Fibroblast of lung (primary cell): ENCODE measurements around the gene TMEM59.

ENCODE experiments used
- EZH2 ChIP-seq: IDR thresholded peaks from 2 replicates; pipeline ENCODE4 v1.5.1; 2012; ENCODE audit warnings: low read length, control low read depth, mild to moderate bottlenecking; ENCODE audit errors: missing control alignments
- TF ChIP-seq, protein P1 (sequence below), 2 donors: IDR thresholded peaks in 1 of 2; conservative IDR thresholded peaks in 1 of 2; 1 replicate in 1 of 2; 2 replicates in 1 of 2; pipeline ENCODE4 v1.5.1; 2011 to 2012; ENCODE audit warnings: low read length in 2 of 2, control low read depth in 1 of 2, inconsistent platforms in 1 of 2, low read depth in 1 of 2, mild to moderate bottlenecking in 1 of 2

DNA sequence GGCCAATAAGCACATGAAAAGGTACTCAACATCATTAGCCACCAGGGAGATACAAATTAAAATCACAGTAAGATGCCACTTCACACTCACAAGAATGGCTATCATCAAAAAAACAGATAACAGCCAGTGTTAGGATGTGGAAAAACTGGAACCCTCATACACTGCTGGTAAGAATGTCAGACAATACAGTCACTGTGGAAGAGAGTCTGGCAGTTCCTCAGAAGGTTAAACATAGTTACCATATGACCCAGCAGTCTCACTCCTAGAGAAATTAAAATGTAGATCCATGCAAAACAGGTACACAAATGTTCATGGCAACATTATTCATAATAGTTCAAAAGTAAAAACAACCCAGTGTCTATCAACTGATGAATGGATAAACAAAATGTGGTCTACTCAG, 68.3 kb downstream of the TMEM59 start:
- TF ChIP-seq, protein P1, sequence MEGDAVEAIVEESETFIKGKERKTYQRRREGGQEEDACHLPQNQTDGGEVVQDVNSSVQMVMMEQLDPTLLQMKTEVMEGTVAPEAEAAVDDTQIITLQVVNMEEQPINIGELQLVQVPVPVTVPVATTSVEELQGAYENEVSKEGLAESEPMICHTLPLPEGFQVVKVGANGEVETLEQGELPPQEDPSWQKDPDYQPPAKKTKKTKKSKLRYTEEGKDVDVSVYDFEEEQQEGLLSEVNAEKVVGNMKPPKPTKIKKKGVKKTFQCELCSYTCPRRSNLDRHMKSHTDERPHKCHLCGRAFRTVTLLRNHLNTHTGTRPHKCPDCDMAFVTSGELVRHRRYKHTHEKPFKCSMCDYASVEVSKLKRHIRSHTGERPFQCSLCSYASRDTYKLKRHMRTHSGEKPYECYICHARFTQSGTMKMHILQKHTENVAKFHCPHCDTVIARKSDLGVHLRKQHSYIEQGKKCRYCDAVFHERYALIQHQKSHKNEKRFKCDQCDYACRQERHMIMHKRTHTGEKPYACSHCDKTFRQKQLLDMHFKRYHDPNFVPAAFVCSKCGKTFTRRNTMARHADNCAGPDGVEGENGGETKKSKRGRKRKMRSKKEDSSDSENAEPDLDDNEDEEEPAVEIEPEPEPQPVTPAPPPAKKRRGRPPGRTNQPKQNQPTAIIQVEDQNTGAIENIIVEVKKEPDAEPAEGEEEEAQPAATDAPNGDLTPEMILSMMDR (conservative IDR thresholded peaks at IDR 0.05 in 1 of 2, IDR thresholded peaks at IDR 0.05 in 1 of 2; ENCODE audit: low read depth in 1 of 2, low read length in 2 of 2) = no peak
- TF ChIP-seq EZH2 = no peak
